OCI-LY7 (cell line): ENCODE measurements around the gene TMCC1.

Experiments
- EZH2phosphoT487 ChIP-seq: fragments of 200-600 bp; sonication (generic); IDR thresholded peaks from 2 replicates; pipeline ENCODE4 v1.6.1; 2018; ENCODE audit warnings: low read depth, borderline replicate concordance, mild to moderate bottlenecking, mixed run types, antibody characterized with exemption, low read length, moderate library complexity, mixed read lengths
- TF ChIP-seq, protein P1 (sequence below): fragments of 200-600 bp; sonication (generic); conservative IDR thresholded peaks from 2 replicates; pipeline ENCODE4 v1.5.1; 2014; ENCODE audit warnings: mild to moderate bottlenecking, antibody characterized with exemption, low read length, moderate library complexity, mixed read lengths

DNA sequence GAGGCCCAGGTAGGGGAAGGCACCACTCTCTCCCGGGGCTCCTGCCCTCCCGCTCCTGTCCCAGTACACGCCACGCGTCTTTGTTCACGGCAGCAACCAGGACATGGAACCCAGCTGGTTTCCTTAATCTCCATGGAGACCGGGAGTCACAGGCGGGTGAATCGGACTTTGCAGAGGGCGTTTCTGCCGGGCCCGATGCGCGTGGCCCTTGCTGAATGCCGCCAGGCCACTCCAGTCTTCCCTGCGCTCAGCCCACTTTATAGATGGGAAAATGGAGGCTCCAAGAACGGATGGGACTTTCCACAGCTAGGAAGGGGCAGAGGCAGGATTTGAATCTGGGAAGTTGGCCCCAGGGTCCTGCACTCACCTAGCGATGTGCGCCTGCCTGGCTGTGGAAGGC lies 294.4 kb downstream of the TMCC1 start:
- TF ChIP-seq, protein P1, sequence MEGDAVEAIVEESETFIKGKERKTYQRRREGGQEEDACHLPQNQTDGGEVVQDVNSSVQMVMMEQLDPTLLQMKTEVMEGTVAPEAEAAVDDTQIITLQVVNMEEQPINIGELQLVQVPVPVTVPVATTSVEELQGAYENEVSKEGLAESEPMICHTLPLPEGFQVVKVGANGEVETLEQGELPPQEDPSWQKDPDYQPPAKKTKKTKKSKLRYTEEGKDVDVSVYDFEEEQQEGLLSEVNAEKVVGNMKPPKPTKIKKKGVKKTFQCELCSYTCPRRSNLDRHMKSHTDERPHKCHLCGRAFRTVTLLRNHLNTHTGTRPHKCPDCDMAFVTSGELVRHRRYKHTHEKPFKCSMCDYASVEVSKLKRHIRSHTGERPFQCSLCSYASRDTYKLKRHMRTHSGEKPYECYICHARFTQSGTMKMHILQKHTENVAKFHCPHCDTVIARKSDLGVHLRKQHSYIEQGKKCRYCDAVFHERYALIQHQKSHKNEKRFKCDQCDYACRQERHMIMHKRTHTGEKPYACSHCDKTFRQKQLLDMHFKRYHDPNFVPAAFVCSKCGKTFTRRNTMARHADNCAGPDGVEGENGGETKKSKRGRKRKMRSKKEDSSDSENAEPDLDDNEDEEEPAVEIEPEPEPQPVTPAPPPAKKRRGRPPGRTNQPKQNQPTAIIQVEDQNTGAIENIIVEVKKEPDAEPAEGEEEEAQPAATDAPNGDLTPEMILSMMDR = no peak
- TF ChIP-seq EZH2phosphoT487 = no peak
